ENCODE results near the gene CACNA1C. TPM values are rescaled to one million over a fixed set of nuclear protein-coding genes. Genes with fewer than 3 reads are reported as not detected.

Gene CACNA1C
- total RNA-seq, 1 experiment from 2014 or later = 3.7 TPM

GRCh38 chr12:2294651-2295475 lies 242.1 kb downstream of the CACNA1C start:
- no peak for DNase-seq (ENCODE audit: low spot score)
- no peak for TF ChIP-seq EZH2 (IDR thresholded peaks at IDR 0.05; ENCODE audit: borderline replicate concordance, low read depth, low read length, poor library complexity, severe bottlenecking)
- no peak for TF ChIP-seq CTCF (conservative IDR thresholded peaks at IDR 0.05; ENCODE audit: low read depth, low read length)
- no peaks in the 10 kb centered on the region for H3K36me3 ChIP-seq (ENCODE audit: insufficient read depth, low read length, poor library complexity, severe bottlenecking)
- intact Hi-C loops (cut with micrococcal nuclease; ENCODE audit: unreplicated experiment) = no loop called here
- no peak overlapping the region for H3K27ac ChIP-seq (ENCODE audit: low read depth, low read length, poor library complexity, severe bottlenecking)
- peaks cover 11% of the 10 kb centered on the region for H3K4me1 ChIP-seq (ENCODE audit: insufficient read depth, low read length, poor library complexity, severe bottlenecking)
- ChIA-PET POLR2A (ENCODE audit: low non-redundant PET) (no interaction called here), CTCF (no interaction called here)
- H3K9me3 ChIP-seq (ENCODE audit: low read depth, low read length, poor library complexity, severe bottlenecking) = no peaks in the 10 kb centered on the region
- no TSS peak for BruUV-seq (replicated peaks)
- H3K27me3 ChIP-seq (replicated peaks; ENCODE audit: insufficient read depth, low read depth, low read length, poor library complexity) = no peaks in the 10 kb centered on the region
- no peak overlapping the region for H3K4me3 ChIP-seq (ENCODE audit: low read depth, low read length, poor library complexity, severe bottlenecking)

- DNase-seq (ENCODE audit: low spot score) = no peak
- Histone ChIP-seq H3K27me3 (replicated peaks; ENCODE audit: insufficient read depth, low read depth, low read length, poor library complexity) (no peaks in the 10 kb centered on the region), H3K36me3 (ENCODE audit: insufficient read depth, low read length, poor library complexity, severe bottlenecking) (no peaks in the 10 kb centered on the region), H3K9me3 (ENCODE audit: low read depth, low read length, poor library complexity, severe bottlenecking) (no peaks in the 10 kb centered on the region), H3K27ac (ENCODE audit: low read depth, low read length, poor library complexity, severe bottlenecking) (no peak overlapping the region), H3K4me3 (ENCODE audit: low read depth, low read length, poor library complexity, severe bottlenecking) (no peak overlapping the region), H3K4me1 (ENCODE audit: insufficient read depth, low read length, poor library complexity, severe bottlenecking) (peaks cover 5% of the 10 kb centered on the region)
- POLR2A ChIA-PET (ENCODE audit: low non-redundant PET) = no interaction called here
- BruUV-seq (replicated peaks) = no TSS peak
- CTCF ChIA-PET = no interaction called here
- TF ChIP-seq CTCF (conservative IDR thresholded peaks at IDR 0.05; ENCODE audit: low read depth, low read length) (no peak), EZH2 (IDR thresholded peaks at IDR 0.05; ENCODE audit: borderline replicate concordance, low read depth, low read length, poor library complexity, severe bottlenecking) (no peak)
- intact Hi-C loops (cut with micrococcal nuclease; ENCODE audit: unreplicated experiment) = no loop called here
Measured at GRCh38 chr12:2295941-2296461, 243.2 kb downstream of the CACNA1C start.

- DNase-seq (ENCODE audit: low spot score) = no peak
- Histone ChIP-seq H3K4me3 (ENCODE audit: low read depth, low read length, poor library complexity, severe bottlenecking) (no peak overlapping the region), H3K4me1 (ENCODE audit: insufficient read depth, low read length, poor library complexity, severe bottlenecking) (peaks cover 5% of the 10 kb centered on the region), H3K27me3 (replicated peaks; ENCODE audit: insufficient read depth, low read depth, low read length, poor library complexity) (no peaks in the 10 kb centered on the region), H3K36me3 (ENCODE audit: insufficient read depth, low read length, poor library complexity, severe bottlenecking) (no peaks in the 10 kb centered on the region), H3K9me3 (ENCODE audit: low read depth, low read length, poor library complexity, severe bottlenecking) (no peaks in the 10 kb centered on the region), H3K27ac (ENCODE audit: low read depth, low read length, poor library complexity, severe bottlenecking) (no peak overlapping the region)
- ChIA-PET POLR2A (ENCODE audit: low non-redundant PET) (no interaction called here), CTCF (no interaction called here)
- BruUV-seq (replicated peaks) = no TSS peak
- TF ChIP-seq EZH2 (IDR thresholded peaks at IDR 0.05; ENCODE audit: borderline replicate concordance, low read depth, low read length, poor library complexity, severe bottlenecking) (no peak), CTCF (conservative IDR thresholded peaks at IDR 0.05; ENCODE audit: low read depth, low read length) (no peak)
- intact Hi-C loops (cut with micrococcal nuclease; ENCODE audit: unreplicated experiment) = no loop called here
Measured at GRCh38 chr12:2297004-2297403, 244.2 kb downstream of the CACNA1C start.

All from A673 (cell line).